A549 (cell line): Measurements from ENCODE around the gene NR4A2. TPM values are rescaled to one million over a fixed set of nuclear protein-coding genes. Genes with fewer than 3 reads are reported as not detected.

Experiments used
- ATAC-seq, 2 experiments: fragments of 200-7000 bp in 1 of 2; fragments of >200 bp in 1 of 2; cut with Nextera tagmentation in 1 of 2; cut with Tn5 transposase in 1 of 2; 3 replicates each; pipeline versions ENCODE4 v1.8.0 to v1.9.1; 2018 to 2020; ENCODE audit warnings: mild to moderate bottlenecking in 1 of 2, moderate library complexity in 1 of 2
- CTCF ChIA-PET: fragments of 300-600 bp; sonication (Branson Sonifier 250); formaldehyde crosslinking; extraction: SDS; loops from one replicate; lab custom pipeline; 2021; ENCODE audit warnings: antibody characterized with exemption, inconsistent platforms; lab: Yijun Ruan, JAX
- POLR2A ChIA-PET: fragments of 350-600 bp; formaldehyde crosslinking; extraction: SDS; loops from one replicate; lab custom pipeline; 2021; ENCODE audit warnings: antibody characterized with exemption, inconsistent platforms; lab: Yijun Ruan, JAX
- DNase-seq, 2 experiments: peaks; one replicate each; pipeline versions ENCODE4 v3.0.0 to v3.0.0-alpha.2; 2011 to 2016; ENCODE audit warnings: low read depth in 1 of 2, low spot score in 1 of 2
- FAIRE-seq: peaks from 2 replicates; lab custom pipeline; 2011; peaks lifted over from hg19 to GRCh38; lab: Jason Lieb, UNC
- H3K27ac ChIP-seq, 2 experiments: fragments of >200 bp; sonication (Bioruptor Twin); formaldehyde crosslinking; 3 replicates each; pipeline ENCODE4 v1.5.1; 2016 to 2017
- H3K4me1 ChIP-seq: fragments of >200 bp; sonication (Bioruptor Twin); formaldehyde crosslinking; 3 replicates; pipeline ENCODE4 v1.6.1; 2016
- H3K4me2 ChIP-seq: fragments of >200 bp; sonication (Bioruptor Twin); formaldehyde crosslinking; 3 replicates; pipeline ENCODE4 v1.6.1; 2016
- H3K4me3 ChIP-seq: fragments of >200 bp; sonication (Bioruptor Twin); formaldehyde crosslinking; 3 replicates; pipeline ENCODE4 v1.5.1; 2016
- H3K9me3 ChIP-seq: fragments of >200 bp; sonication (Bioruptor Twin); formaldehyde crosslinking; 3 replicates; pipeline ENCODE4 v1.6.1; 2016
- CBX2 ChIP-seq: fragments of 200-600 bp; sonication (generic); IDR thresholded peaks from 2 replicates; pipeline ENCODE4 v1.6.1; 2016; ENCODE audit warnings: low read depth, mild to moderate bottlenecking, borderline replicate concordance
- CBX8 ChIP-seq: fragments of 200-600 bp; sonication (generic); IDR thresholded peaks from 2 replicates; pipeline ENCODE4 v1.6.1; 2016
- CHD4 ChIP-seq: fragments of 200-600 bp; sonication (generic); IDR thresholded peaks from 2 replicates; pipeline ENCODE4 v1.6.1; 2016; ENCODE audit warnings: antibody characterized with exemption, mild to moderate bottlenecking, borderline replicate concordance
- EHF ChIP-seq: fragments of 250-450 bp; sonication (Bioruptor Pico); IDR thresholded peaks from 2 replicates; pipeline ENCODE4 v1.5.0; 2020; ENCODE audit warnings: mild to moderate bottlenecking
- FOSB ChIP-seq: fragments of 250-450 bp; sonication (Bioruptor Pico); IDR thresholded peaks from 2 replicates; pipeline ENCODE4 v1.5.0; 2020; ENCODE audit warnings: mild to moderate bottlenecking, moderate library complexity
- FOSL2 ChIP-seq, 2 experiments: fragments of 450-650 bp in 1 of 2; fragments of >200 bp in 1 of 2; sonication (Bioruptor Twin) in 1 of 2; formaldehyde crosslinking; IDR thresholded peaks; 2 replicates each; pipeline versions ENCODE4 v1.5.0 to v1.6.1; 2016 to 2020; ENCODE audit warnings: mild to moderate bottlenecking in 1 of 2, moderate library complexity in 1 of 2
- HES2 ChIP-seq: fragments of >200 bp; sonication (Bioruptor Twin); formaldehyde crosslinking; IDR thresholded peaks from 2 replicates; pipeline ENCODE4 v1.6.1; 2016
- HOXB13 ChIP-seq: fragments of 250-450 bp; sonication (Bioruptor Pico); IDR thresholded peaks from 2 replicates; pipeline ENCODE4 v1.5.0; 2020; ENCODE audit warnings: low read depth, mild to moderate bottlenecking, moderate library complexity
- HOXB5 ChIP-seq: fragments of 250-450 bp; sonication (Bioruptor Pico); IDR thresholded peaks from 2 replicates; pipeline ENCODE4 v1.5.0; 2020; ENCODE audit warnings: mild to moderate bottlenecking, moderate library complexity
- MAFK ChIP-seq: fragments of 450-650 bp; IDR thresholded peaks from 2 replicates; pipeline ENCODE4 v1.6.1; 2014; ENCODE audit not compliant: partially characterized antibody
- NFE2L2 ChIP-seq: fragments of 150-350 bp; conservative IDR thresholded peaks from 2 replicates; pipeline ENCODE4 v1.6.1; 2014; ENCODE audit warnings: low read length
- PHF8 ChIP-seq: fragments of 200-600 bp; sonication (generic); IDR thresholded peaks from 2 replicates; pipeline ENCODE4 v1.6.1; 2016; ENCODE audit warnings: low read depth, mild to moderate bottlenecking, antibody characterized with exemption, moderate library complexity, borderline replicate concordance
- POLR2A ChIP-seq: IDR thresholded peaks from 2 replicates; pipeline ENCODE4 v1.6.1; 2012; ENCODE audit warnings: mild to moderate bottlenecking, low read length
- POLR2AphosphoS2 ChIP-seq: conservative IDR thresholded peaks from 2 replicates; pipeline ENCODE4 v1.6.1; 2012; ENCODE audit warnings: low read length, improper control_type of control experiment, inconsistent platforms
- RARB ChIP-seq: fragments of 250-450 bp; sonication (Bioruptor Pico); IDR thresholded peaks from 2 replicates; pipeline ENCODE4 v1.8.0; 2021; ENCODE audit warnings: mild to moderate bottlenecking, moderate library complexity
- REST ChIP-seq: fragments of 200-600 bp; sonication (generic); IDR thresholded peaks from 2 replicates; pipeline ENCODE4 v1.6.1; 2016; ENCODE audit warnings: antibody characterized with exemption, mild to moderate bottlenecking, moderate library complexity
- RFX5 ChIP-seq: fragments of 450-650 bp; IDR thresholded peaks from 2 replicates; pipeline ENCODE4 v1.7.1; 2014; ENCODE audit warnings: antibody characterized with exemption, mild to moderate bottlenecking, moderate library complexity
- RNF2 ChIP-seq: fragments of 200-600 bp; sonication (generic); IDR thresholded peaks from 2 replicates; pipeline ENCODE4 v1.6.1; 2016; ENCODE audit warnings: low read depth, mild to moderate bottlenecking, antibody characterized with exemption, moderate library complexity, borderline replicate concordance
- TP53 ChIP-seq: fragments of 250-450 bp; sonication (Bioruptor Pico); IDR thresholded peaks from 2 replicates; pipeline ENCODE4 v1.5.0; 2021; ENCODE audit warnings: mild to moderate bottlenecking, moderate library complexity
- USF2 ChIP-seq: fragments of 450-650 bp; IDR thresholded peaks from 2 replicates; pipeline ENCODE4 v1.6.1; 2014; ENCODE audit warnings: antibody characterized with exemption
- WGBS: methylation state at CpG from one replicate; pipeline ENCODE4 v1.1.6; 2017; ENCODE audit errors: missing lambda C conversion rate; 5-methylcytosine and 5-hydroxymethylcytosine counted together
- polyA plus RNA-seq, 4 experiments: library from polyadenylated mRNA; depleted of rRNA in 3 of 4; stranded (reverse); fragments of >200 nt; fragmentation: RNase III in 1 of 4; extraction: RNeasy Plus Mini Kit Qiagen cat#74134 plus additional on column Dnase treatment in 1 of 4; gene quantifications; 2 replicates in 3 of 4; 3 replicates in 1 of 4; pipeline ENCODE4 v1.2.3, GENCODE V29; 2011 to 2017
- TF ChIP-seq, protein P1 (sequence below): fragments of >200 bp; sonication (Bioruptor Twin); formaldehyde crosslinking; IDR thresholded peaks from 3 replicates; pipeline ENCODE4 v1.5.1; 2016

The NR4A2 gene
- polyA plus RNA-seq, 2 of the 4 experiments (the other 2 are of a cell fraction) = 2.3 to 9.7 TPM

GRCh38 chr2:156347431-156347830, 14.9 kb upstream of the NR4A2 start:
- Histone ChIP-seq H3K27ac (no peak overlapping the region), H3K4me1 (peaks cover 5% of the 10 kb centered on the region; the same call in 1 of the 3 replicates), H3K4me2 (no peak overlapping the region), H3K4me3 (no peak overlapping the region)
- no peak for ATAC-seq
- DNase-seq = no peak
- no peak for FAIRE-seq
- no peak for TF ChIP-seq MAFK
- TF ChIP-seq HES2 = no peak
- no peak for TF ChIP-seq RARB (CRISPR knock-in tag)
- no peak for TF ChIP-seq PHF8
- no peak for TF ChIP-seq FOSL2 (IDR thresholded peaks at IDR 0.05)
- no peak for TF ChIP-seq FOSL2 (CRISPR knock-in tag; IDR thresholded peaks at IDR 0.05)
- no peak for TF ChIP-seq EHF (CRISPR knock-in tag)
- TF ChIP-seq REST = no peak
- no peak for TF ChIP-seq CHD4
- no peak for TF ChIP-seq POLR2A
- TF ChIP-seq, protein P1, sequence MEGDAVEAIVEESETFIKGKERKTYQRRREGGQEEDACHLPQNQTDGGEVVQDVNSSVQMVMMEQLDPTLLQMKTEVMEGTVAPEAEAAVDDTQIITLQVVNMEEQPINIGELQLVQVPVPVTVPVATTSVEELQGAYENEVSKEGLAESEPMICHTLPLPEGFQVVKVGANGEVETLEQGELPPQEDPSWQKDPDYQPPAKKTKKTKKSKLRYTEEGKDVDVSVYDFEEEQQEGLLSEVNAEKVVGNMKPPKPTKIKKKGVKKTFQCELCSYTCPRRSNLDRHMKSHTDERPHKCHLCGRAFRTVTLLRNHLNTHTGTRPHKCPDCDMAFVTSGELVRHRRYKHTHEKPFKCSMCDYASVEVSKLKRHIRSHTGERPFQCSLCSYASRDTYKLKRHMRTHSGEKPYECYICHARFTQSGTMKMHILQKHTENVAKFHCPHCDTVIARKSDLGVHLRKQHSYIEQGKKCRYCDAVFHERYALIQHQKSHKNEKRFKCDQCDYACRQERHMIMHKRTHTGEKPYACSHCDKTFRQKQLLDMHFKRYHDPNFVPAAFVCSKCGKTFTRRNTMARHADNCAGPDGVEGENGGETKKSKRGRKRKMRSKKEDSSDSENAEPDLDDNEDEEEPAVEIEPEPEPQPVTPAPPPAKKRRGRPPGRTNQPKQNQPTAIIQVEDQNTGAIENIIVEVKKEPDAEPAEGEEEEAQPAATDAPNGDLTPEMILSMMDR = no peak
- TF ChIP-seq RFX5 = no peak
- no peak for TF ChIP-seq RNF2
- TF ChIP-seq TP53 = no peak
- no peak for TF ChIP-seq CBX8
- no peak for TF ChIP-seq HOXB5 (CRISPR knock-in tag)
- TF ChIP-seq FOSB (CRISPR knock-in tag) = no peak
- no peak for TF ChIP-seq HOXB13
- no peak for TF ChIP-seq CBX2
- TF ChIP-seq POLR2AphosphoS2 = no peak
- TF ChIP-seq NFE2L2 = no peak
- TF ChIP-seq, all 56 proteins: peak for 0
- CTCF ChIA-PET = interaction anchor here (0.7 to 2.0 kb wide), 3 partner anchors 9 to 41 kb away, joined by 3 to 8 read pairs (median 7); no protein-coding TSS in a partner anchor
- POLR2A ChIA-PET = no interaction called here
- H3K9me3 ChIP-seq = no peaks in the 10 kb centered on the region
- WGBS = 72% methylated on average over 3 of the region's 3 CpGs

DNA sequence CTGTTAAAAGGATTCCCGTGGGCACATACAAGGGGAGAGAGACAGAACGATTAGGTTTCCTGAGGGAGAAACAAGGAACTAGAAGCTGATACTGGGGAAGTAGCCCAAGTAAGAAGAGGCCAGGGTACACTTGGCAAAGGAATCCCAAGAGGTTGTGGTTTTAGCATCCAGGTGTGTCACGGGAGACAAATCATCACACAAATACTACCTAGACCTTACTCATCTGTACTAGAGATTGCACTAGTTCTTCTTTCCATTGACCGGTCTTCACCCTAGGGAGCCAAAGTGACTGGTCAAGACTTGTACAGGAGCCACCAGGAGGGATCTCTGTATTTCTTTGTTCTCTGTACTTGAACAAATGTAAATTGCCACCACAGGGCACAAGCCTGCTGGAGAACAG, 14.2 kb upstream of the NR4A2 start:
- ATAC-seq (no peak), DNase-seq (no peak), FAIRE-seq (no peak)
- H3K4me3 ChIP-seq = no peak overlapping the region
- H3K9me3 ChIP-seq = no peaks in the 10 kb centered on the region
- H3K4me2 ChIP-seq = no peak overlapping the region
- TF ChIP-seq HES2 (no peak), REST (no peak), USF2 (no peak)
- TF ChIP-seq, all 56 proteins: peak for 0
- Histone ChIP-seq H3K27ac (no peak overlapping the region), H3K4me1 (peaks cover 5% of the 10 kb centered on the region; the same call in 1 of the 3 replicates)
- CTCF ChIA-PET = interaction anchor here (1.9 to 2.0 kb wide), 2 partner anchors 10 to 12 kb away, joined by 7 to 8 read pairs; no protein-coding TSS in a partner anchor
- WGBS = 62% methylated on average over 4 of the region's 4 CpGs
- POLR2A ChIA-PET = no interaction called here
